ENCODE results near the gene KCNQ1.

- TF ChIP-seq, protein P1, sequence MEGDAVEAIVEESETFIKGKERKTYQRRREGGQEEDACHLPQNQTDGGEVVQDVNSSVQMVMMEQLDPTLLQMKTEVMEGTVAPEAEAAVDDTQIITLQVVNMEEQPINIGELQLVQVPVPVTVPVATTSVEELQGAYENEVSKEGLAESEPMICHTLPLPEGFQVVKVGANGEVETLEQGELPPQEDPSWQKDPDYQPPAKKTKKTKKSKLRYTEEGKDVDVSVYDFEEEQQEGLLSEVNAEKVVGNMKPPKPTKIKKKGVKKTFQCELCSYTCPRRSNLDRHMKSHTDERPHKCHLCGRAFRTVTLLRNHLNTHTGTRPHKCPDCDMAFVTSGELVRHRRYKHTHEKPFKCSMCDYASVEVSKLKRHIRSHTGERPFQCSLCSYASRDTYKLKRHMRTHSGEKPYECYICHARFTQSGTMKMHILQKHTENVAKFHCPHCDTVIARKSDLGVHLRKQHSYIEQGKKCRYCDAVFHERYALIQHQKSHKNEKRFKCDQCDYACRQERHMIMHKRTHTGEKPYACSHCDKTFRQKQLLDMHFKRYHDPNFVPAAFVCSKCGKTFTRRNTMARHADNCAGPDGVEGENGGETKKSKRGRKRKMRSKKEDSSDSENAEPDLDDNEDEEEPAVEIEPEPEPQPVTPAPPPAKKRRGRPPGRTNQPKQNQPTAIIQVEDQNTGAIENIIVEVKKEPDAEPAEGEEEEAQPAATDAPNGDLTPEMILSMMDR (IDR thresholded peaks at IDR 0.05; ENCODE audit: low read length), result no peak
- no peak for TF ChIP-seq EZH2 (IDR thresholded peaks at IDR 0.05; ENCODE audit: borderline replicate concordance, low read length)
These were observed 43.2 kb downstream of the KCNQ1 start for GRCh38 chr11:2488004-2488403.
